GF-D8 (cell line): ENCODE results near the gene RUVBL1.
"Not testable (repeated sequence)": the region's sequence is repeated elsewhere in the genome, so short reads cannot be mapped to it uniquely, and the experiment has no call there.

Source experiments
- DNase-seq: peaks from one replicate; lab custom pipeline; 2025; lab: John Stamatoyannopoulos, UW

Gene RUVBL1

DNA sequence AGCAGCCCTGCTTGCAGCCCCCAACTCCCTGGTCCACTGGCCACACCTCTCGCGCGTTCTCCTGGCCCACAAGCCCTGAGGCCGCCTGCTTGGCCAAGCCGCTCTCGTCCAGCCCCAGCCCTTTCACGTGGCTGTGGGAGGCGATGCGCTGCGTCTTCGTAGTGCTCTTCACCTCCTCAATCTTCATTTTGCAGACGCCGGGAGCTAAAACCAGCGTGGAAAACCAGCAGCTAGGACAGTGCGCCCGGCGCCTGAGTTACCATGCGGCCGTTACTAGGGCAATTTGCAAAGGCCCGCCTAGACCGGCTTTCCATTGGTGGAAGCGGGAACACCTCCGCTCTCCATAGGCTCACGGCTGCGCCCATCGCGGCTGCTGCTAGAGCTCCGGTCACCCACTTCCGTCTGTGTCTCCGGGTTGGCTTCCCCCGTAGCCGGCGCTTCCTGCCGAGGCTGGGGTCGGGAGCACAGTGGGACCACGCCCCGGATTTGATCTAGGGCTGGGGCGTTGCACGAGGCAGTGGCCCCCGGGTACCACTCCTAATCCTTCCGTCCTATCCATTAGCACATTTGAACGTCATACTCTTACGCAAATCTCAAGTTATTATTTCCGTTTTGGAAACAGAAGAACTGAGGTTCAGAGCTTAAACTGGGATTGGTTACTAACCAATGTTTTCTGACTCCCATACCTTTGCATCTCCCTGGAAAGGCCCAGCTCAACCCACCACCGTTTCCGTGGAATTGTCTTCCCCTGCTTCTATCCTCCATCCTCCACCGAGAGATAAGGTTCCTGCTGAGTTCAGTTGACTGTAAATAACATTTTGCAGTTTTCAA, at the start of gene RUVBL1:
Gene RUVBL1 (minus strand): TSS at position 275 of the 831 bp plus-strand sequence. CDS start 88 bp downstream, at position 187.
- peak; percentile 94 for DNase-seq

DNA sequence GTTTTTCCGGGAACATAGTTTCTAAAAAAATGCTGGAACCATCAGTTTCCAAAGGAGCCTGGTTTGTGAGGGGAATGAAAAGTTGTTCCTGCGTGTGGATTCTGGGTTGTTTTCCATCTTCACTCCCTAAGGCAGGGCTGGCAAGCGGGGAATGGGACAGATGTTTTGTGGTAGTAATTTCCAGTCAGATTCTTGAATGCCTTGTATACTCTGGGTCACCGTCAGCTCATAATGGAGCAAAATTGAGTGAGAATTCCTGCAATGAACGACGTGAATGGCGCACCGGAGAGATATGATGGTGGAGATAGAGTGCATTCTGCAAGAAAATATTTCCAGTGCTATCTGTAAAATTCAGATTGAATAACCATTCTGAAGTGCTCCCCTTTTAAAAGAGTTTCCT, 49.6 kb upstream of the RUVBL1 start:
- DNase-seq, result no peak

DNA sequence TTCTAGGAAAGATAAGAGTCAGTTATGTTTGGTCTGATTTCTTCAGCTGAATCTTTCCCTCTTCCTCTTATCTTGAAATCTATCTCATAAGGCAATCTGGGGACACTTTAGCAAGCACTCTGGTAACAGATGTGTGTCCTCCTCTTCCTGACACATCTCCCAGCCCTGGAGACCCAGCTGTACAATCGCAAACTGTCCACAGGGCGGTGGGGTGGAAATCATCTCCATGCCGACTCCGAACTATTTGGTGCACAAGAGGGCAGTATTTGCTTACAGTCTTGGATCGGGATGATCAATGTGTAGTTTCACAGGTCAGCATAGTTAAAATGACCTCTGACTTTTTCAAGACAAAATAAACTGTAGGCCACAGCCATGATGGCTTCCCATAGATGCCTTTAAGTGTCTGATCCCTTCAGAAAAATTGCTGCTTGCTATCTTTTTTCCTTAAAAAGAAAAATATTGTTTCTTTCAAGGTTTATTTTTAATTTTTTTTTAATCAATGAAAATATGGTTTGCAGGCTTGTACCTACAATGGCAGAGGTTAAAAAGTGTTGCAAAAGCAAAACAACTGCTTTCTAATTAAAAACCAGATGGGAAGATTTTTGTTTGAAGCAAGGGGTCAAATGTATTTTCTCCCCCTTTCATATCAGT, 47.4 kb upstream of the RUVBL1 start:
- DNase-seq, result peak; percentile 97

DNA sequence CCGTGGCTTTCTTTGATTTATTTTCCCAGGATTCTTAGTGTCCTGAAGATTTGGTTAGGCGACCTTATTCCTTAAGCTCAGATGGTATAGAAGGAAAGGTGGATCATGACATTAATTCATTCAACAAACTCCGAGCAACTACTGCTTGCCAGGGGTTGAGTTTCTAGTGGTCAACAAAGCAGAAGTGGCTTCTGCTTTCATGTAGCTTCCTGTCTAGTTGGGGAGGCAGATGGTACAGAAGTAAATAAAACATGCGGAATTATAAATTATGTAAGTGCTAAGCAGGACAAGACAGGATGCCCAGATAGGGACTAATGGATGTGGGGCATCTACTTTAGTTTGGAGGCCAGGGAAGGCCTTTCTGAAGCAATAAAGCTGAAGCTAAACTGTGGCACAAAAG, 45.2 kb upstream of the RUVBL1 start:
- peak; percentile 50 for DNase-seq

DNA sequence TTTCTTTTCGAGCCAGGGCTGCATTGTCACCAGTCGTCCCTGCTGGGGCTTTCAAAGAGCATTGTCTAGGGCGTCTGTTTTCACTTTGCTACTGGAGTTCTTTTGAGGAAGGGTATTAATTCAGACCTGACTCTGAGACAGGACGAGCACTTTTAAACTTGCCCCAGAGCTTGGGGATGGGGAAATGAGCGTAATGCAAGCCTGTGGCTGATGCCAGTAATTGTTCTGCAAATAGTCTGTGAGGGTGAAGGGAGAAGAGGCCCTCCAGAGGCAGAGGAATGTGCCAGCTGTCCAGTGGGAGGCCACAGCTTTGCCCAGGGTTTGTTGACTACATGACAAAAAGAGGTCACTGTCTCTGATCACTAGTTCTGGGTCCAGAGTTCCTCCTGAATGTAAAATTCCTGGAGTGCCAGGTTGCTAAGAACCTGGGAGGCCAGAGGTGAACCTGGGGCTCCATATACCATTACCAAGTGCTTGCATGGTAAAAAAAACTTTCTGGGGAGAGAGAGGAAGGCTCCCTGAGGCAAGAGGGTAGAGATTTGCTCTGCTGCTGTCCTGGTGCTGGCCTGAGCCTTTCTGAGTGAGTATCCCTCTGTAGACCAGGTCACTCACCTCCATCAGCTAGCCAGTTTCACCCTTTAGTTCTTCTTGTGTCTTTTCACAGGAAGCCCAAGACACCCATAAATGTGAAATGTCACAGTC, 44.5 kb upstream of the RUVBL1 start:
- DNase-seq, result peak; percentile 22

DNA sequence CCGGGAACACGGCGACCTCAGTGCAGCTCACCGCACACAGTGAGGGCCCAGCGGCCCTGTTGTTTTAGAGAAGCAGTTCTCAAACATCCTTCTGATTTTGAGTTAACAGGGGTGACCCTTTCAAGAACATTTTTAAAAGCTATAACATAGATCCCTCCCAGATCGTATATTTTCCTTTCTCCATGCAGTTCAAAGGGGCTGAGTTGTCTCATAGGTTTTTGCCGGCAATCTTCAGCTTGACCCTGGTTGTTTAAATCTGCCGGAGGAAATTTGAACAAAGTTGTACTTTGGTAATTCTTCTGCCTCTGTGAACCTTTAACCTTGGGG, 44.0 kb upstream of the RUVBL1 start:
- DNase-seq, result no peak

DNA sequence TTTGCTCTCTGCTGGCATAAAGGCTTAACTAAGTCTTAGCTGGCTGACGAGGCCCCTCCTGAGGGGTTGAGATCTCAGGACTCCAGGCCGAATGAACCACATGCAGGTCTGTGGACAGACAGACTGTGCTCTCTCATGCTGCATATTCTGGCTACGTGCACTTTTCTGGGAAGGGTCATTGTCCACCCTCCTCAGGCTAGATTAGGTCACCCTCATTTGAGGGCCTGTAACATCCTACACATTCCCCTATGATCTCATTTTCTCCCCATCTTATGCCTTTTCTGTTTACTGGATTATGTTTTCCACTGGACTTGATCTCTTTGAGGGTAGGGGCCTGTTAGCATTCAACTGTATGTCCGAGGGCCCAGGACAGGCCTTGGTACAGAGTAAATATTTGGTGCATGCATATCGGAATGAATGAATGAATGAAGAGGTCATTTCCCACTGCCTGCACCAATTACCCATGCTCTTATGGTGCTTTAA, 43.4 kb upstream of the RUVBL1 start:
- DNase-seq, result no peak

DNA sequence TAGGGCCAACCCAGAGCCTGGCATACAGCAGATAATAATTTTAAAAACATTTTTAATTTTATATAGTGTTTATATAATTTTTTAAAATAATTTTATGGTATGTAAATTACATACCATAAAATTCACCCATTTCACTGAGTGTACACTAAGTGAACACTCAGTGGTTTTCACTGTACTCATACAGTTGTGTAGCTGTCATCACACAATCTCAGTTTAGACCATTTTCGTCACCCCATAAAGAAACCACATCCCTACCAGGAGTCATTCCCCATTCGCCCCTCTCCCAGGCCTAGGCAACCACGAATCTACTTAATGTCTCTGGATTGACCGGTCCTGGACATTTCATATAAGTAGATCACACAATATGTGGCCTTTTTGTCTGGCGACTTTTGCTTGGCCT, 39.8 kb upstream of the RUVBL1 start:
- no peak for DNase-seq

DNA sequence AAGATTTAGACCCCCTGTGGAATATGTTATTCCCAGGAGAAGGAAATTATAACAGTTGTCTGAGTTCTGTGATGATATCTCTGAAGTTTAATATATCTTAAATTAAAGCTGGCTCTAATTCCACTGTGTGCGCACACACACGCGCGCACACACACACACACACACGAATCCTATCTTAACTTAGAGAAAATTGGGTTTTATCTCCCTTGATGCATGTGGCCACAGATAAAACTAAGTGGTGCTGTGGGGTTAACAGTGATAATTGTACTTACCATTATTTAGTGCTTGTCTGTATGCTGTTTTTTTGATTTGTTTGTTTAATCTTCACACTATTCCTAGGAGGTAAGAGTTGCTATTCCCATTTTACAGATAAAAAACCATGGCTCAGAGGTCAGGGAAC, 37.0 kb upstream of the RUVBL1 start:
- no peak for DNase-seq

DNA sequence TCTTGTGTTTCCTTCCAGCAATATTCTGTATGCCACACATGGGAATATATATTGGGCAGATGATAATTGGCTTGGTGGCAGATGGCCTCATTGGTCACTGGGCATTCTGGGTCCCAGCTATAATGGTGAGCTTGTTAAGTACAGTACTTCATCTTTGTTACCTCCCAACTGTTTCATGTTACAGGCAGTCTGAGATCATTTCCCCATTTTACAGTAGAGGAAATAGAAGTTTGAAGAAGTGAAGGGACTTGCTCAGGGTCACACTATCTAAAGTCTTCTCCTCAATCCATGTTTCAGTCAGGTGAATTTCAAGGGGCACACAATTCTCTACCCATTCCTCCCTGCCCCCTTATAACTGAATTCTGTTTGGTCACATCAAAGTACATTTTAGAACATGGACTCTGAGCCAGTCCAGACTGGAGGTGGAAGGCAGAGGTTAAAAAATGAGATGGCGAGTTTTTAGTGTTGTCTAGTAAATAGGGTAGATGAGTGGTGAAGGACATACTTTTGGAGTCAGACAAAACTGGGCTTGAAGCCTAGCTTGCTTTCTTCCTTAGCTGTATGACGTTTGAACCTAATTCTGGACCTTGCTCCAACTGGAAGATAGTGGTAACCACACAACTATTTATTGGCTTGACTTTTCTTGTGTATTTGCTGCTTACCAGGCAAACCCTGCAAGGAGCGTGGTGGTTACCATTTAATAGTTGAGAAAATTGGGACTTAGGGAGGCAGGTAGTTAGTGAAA, 32.2 kb upstream of the RUVBL1 start:
- DNase-seq, result no peak

DNA sequence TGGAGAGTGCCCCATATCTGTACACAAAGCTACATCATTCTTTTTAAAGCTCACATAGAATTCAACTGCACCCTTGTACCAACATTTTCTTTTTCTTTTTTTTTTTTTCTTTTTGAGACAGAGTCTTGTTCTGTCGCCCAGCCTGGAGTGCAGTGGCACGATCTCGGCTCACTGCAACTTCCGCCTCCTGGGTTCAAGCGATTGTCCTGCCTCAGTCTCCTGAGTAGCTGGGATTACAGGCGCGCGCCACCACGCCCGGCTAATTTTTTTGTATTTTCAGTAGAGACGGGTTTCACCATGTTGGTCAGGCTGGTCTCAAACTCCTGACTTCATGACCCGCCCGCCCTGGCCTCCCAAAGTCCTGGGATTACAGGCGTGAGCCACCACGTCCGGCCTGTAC, 30.7 kb upstream of the RUVBL1 start:
- DNase-seq, result not testable (repeated sequence)

DNA sequence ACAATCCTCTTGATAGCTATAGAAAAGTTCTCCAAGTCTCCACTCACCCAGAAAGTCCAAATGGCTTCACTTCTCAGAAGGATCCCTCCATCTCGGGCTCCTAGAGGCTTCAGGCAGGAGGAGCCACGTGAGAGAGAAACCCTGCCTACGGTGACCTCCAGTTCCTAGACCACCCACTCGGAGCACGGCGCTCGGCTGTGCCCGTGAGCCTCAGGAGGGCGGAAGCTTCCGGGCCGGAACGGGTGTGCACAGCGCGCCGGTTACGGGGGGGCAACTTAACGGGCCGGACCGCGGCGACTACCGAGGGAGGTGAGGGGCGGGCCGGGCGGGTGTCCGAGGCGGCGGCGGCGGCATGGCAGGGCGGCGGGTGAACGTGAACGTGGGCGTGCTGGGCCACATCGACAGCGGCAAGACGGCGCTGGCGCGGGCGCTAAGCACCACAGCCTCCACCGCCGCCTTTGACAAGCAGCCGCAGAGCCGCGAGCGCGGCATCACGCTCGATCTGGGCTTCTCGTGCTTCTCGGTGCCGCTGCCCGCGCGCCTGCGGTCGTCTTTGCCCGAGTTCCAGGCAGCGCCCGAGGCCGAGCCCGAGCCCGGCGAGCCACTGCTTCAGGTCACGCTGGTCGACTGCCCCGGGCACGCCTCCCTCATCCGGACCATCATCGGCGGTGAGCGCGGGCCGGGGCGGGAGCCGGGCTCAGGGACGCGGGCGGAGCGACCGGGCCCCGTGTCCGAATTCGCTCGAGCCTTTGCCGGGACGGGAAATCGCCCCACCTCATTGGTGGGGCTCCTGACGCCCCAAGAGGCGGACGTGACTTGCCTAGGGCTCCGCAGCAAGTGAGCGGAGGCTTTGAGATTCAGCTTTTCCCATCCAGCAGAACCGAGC, 29.8 kb upstream of the RUVBL1 start, which contains the start of gene EEFSEC:
Gene EEFSEC (plus strand): TSS at position 326 of the 886 bp plus-strand sequence. CDS start 27 bp downstream, at position 353.
- peak; percentile 62 for DNase-seq

DNA sequence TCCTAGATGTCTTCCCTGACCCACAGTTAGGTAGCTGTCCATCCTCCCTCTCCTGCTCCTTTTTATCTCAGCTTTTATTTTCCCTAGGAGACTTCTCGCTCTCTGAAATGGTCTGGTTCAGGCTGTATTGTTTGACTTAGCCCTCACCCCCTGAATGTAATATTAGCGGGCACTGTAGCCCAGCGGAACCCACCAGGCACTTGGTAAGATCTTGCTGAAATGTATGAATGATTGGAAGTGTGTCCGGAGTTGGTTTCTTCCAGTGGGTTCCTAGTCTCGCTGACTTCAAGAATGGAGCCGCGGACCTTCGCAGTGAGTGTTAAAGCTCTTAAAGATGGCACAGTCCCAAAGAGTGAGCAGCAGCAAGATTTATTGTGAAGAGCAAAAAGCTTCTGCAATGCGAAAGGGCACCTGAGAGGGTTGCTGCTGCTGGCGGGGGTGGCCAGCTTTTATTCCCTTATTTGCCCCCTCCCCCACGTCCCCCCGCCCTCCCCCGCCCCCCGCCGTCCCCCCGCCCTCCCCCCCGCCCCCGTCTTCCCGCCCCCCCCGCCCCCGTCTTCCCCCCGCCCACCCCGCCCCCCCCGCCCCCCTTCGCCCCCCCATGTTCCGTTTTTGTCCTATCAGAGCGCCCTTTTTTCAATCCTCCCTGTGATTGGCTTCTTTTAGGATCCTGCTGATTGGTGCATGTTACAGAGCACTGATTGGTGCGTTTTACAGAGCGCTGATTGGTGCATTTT, 29.0 kb upstream of the RUVBL1 start:
- no peak for DNase-seq

DNA sequence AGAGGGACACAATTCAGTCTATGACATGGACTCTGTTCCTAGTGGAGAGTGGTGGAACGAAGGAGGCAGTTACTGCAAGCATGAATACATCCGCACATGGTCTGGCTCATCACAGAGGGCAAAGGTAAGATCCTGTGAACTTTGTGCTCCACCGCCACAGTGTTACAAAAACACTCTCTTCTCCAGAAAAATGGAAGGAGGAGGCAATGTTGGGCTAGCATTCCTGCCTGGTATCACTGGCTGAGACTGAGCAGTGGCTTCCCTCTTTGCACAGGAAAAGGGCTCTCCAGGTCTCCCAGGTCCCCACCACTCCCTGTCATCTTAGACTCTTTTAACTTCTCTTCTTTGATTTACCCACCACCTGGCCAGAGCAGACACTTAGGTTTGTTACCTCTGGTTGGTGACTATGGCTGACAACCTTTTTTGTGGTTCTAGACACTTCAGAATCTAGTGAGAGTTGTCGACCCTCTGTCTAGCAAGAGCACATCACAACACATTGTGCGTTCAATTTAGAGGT, 28.2 kb upstream of the RUVBL1 start:
- no peak for DNase-seq

DNA sequence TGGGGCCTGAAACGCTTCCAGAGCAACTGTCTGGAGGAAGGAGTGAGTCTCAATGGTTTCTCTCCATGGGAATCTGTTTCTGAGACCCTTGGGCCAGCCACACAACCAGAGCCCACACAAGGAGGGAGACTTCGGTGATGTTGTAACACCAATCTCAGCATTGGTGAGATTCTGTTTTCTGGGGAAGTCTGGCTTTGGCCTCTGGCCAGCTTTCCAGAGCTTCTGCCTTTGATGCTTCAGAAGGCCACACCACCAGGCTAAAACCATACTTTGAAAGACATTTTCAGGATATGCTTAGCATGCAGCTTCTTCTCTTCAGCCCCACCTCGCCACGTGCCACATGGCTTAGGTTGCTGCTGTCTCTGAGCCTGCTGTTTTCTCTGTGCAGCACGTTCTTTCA, 26.0 kb upstream of the RUVBL1 start:
- no peak for DNase-seq

DNA sequence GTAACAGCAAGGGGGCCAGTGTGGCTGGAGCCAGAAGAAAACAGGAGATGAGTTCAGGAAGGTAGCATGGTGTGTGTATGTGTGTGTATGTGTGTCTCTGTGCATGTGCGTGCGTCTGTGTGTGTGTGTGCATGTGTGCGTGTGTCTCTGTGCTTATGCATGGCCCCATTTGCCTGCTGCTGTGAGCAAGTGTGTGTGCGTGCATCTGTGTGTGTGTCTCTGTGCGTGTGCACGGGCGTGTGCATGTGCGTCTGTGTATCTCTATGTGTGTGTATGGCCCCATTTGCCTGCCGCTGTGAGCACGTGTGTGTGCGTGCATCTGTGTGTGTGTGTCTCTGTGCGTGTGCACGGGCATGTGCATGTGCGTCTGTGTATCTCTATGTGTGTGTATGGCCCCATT, 22.6 kb upstream of the RUVBL1 start:
- no peak for DNase-seq

DNA sequence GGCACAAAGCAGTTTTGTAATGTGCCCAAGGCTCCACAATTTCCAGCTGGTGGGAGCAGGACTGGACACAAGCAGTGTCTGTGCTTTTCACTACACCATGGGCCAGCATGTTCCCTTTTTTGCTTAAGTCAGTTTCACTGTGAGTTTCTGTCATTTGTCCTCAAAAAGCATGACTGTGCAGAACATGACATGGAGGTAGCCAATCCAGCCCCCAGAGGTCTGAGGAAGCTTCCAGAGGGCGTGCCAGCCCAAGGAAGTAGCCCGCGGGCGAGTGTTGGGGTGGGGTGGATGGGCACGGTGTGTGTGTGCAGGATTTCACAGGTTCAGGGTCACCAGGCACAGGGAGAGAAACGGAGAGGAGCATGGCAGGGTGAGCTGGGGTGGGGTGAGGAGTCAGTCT, 21.7 kb upstream of the RUVBL1 start:
- DNase-seq, result peak; percentile 52

DNA sequence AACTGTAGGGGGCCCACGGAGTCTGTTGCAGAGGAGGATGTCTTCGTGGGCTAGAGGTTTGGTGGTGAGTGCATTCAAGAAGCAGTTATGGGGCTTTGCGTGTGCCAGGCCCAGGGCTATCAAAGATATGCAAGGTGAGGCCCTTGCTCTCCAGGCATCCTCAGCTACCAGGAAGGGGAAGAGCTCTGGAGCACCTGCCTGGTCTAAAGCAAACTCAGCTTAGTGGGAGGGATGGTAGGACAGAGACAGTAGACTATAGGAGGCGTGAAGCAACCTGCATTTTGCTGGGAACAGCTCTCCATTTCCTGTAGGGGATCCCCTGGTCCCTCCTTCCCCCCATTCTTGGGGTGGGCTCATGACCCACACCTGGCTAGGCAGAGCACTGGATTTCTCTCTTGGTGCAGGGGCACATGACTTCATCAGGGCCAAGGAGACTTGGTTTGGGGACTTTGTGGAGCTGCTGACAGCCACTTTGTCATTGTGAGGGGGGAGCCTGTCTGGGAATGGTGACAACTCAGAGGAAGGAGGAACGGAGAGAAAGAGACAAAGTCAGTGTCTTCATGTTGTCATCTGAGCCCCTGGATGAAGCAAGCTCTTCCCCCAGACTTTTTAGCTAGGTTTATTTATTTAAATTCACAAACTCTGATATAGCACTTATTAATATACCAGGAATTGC, 21.0 kb upstream of the RUVBL1 start:
- no peak for DNase-seq

DNA sequence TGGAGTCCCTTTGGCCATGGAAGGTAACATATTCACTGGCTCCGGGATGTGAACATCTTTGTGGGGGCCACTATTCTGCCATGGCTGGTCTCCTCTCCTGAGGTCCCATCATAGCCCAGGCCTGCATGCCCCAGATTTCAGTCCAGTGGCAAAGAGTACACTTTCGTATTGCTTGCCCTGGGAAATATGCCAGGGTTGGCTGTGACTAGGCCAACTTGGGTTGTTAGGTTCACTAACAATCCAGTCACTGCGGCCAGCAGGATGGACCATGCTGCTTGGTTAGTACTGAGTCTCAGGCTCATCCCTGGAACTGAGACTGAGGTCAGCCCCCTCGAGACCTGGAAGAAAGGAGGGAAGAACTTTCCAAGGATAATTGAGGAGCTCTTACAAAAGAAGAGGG, 19.9 kb upstream of the RUVBL1 start:
- DNase-seq, result no peak
